HEK293 (cell line): ENCODE results near the gene IRX1.

Source experiments
- CTCF ChIP-seq: fragments of 450-650 bp; formaldehyde crosslinking; IDR thresholded peaks from 2 replicates; pipeline ENCODE4 v1.5.1; 2016; ENCODE audit warnings: missing biosample characterization, missing genetic modification characterization
- REST ChIP-seq: fragments of 450-650 bp; formaldehyde crosslinking; IDR thresholded peaks from 2 replicates; pipeline ENCODE4 v1.5.1; 2016; ENCODE audit warnings: missing biosample characterization, missing genetic modification characterization
- YY1 ChIP-seq: fragments of 450-650 bp; formaldehyde crosslinking; IDR thresholded peaks from 2 replicates; pipeline ENCODE4 v1.5.1; 2018; ENCODE audit warnings: missing biosample characterization, missing genetic modification characterization
- ZNF510 ChIP-seq: fragments of 450-650 bp; formaldehyde crosslinking; IDR thresholded peaks from 2 replicates; pipeline ENCODE4 v1.5.1; 2018; ENCODE audit warnings: mild to moderate bottlenecking, missing genetic modification characterization, missing biosample characterization; ENCODE audit not compliant: insufficient replicate concordance
- ZNF623 ChIP-seq: fragments of 450-650 bp; formaldehyde crosslinking; IDR thresholded peaks from 2 replicates; pipeline ENCODE4 v1.5.1; 2016; ENCODE audit warnings: missing biosample characterization, missing genetic modification characterization

- TF ChIP-seq REST (tag by site-specific recombination) (no peak), ZNF623 (tag by site-specific recombination) (no peak), YY1 (no peak), ZNF510 (no peak), CTCF (tag by site-specific recombination) (no peak)
Observed at GRCh38 chr5:3625626-3626025, 30.0 kb downstream of the IRX1 start.
